Epithelial cell of proximal tubule (primary cell): ENCODE measurements around the gene PARVA. TPM values are rescaled to one million over a fixed set of nuclear protein-coding genes. Genes with fewer than 3 reads are reported as not detected.
"Not testable (repeated sequence)": the region's sequence is repeated elsewhere in the genome, so short reads cannot be mapped to it uniquely, and the experiment has no call there.

ENCODE experiments used
- DNase-seq: peaks from one replicate; pipeline ENCODE4 v3.0.0-alpha.2; 2011; ENCODE audit warnings: low read depth
- H3K4me3 ChIP-seq: 2 replicates; pipeline ENCODE4 v1.5.1; 2011; ENCODE audit warnings: low read depth, mild to moderate bottlenecking, low read length
- total RNA-seq: library from RNA; depleted of rRNA; stranded (reverse); fragments of >200 nt; gene quantifications from 2 replicates; pipeline ENCODE4 v1.2.3, GENCODE V29; 2015
- TF ChIP-seq, protein P1 (sequence below): conservative IDR thresholded peaks from 2 replicates; pipeline ENCODE4 v1.5.1; 2012; ENCODE audit warnings: low read depth, mild to moderate bottlenecking, low read length

Gene PARVA
- total RNA-seq, 1 donor from 2014 or later, result 32.6 TPM

GRCh38 chr11:12362857-12363256 is 14.5 kb upstream of the PARVA start:
- no peak for DNase-seq
- TF ChIP-seq, protein P1, sequence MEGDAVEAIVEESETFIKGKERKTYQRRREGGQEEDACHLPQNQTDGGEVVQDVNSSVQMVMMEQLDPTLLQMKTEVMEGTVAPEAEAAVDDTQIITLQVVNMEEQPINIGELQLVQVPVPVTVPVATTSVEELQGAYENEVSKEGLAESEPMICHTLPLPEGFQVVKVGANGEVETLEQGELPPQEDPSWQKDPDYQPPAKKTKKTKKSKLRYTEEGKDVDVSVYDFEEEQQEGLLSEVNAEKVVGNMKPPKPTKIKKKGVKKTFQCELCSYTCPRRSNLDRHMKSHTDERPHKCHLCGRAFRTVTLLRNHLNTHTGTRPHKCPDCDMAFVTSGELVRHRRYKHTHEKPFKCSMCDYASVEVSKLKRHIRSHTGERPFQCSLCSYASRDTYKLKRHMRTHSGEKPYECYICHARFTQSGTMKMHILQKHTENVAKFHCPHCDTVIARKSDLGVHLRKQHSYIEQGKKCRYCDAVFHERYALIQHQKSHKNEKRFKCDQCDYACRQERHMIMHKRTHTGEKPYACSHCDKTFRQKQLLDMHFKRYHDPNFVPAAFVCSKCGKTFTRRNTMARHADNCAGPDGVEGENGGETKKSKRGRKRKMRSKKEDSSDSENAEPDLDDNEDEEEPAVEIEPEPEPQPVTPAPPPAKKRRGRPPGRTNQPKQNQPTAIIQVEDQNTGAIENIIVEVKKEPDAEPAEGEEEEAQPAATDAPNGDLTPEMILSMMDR, result no peak
- no peak overlapping the region for H3K4me3 ChIP-seq

GRCh38 chr11:12363373-12363772 is 14.0 kb upstream of the PARVA start:
- no peak overlapping the region for H3K4me3 ChIP-seq
- TF ChIP-seq, protein P1, result no peak
- no peak for DNase-seq

- not testable (repeated sequence) for DNase-seq, H3K4me3 ChIP-seq
Observed at GRCh38 chr11:12365965-12366575, 11.3 kb upstream of the PARVA start.

DNA sequence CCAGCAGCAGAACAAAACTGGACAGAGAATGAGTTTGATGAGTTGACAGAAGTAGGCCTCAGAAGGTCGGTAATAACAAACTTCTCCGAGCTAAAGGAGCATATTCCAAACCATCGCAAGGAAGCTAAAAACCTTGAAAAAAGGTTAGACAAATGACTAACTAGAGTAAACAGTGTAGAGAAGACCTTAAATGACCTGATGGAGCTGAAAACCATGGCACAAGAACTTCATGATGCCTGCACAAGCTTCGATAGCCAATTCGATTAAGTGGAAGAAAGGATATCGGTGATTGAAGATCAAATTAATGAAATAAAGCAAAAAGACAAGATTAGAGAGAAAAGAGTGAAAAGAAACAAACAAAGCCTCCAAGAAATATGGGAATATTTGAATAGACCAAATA is 10.3 kb upstream of the PARVA start:
- DNase-seq, H3K4me3 ChIP-seq: not testable (repeated sequence)

DNA sequence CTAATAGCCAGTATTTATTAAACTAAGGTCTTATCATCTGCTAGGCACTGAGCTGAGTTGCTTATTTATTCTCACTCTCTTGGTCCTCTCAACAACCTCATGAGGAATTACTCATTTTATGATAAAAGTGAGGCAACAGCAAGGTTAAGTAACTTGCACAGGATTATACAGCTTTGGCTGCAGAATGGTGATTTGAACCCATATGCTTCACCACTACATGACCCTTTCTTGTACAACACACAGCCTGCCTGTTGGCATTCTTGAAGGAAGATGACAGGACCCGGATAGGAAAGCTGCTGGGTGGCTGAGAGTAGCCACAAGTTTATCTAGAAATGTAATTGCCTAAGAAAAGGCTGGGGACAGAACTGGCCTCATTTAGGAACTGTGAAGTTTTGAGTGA is 5.3 kb upstream of the PARVA start:
- TF ChIP-seq, protein P1, result no peak
- no peak for DNase-seq
- no peak overlapping the region for H3K4me3 ChIP-seq

DNA sequence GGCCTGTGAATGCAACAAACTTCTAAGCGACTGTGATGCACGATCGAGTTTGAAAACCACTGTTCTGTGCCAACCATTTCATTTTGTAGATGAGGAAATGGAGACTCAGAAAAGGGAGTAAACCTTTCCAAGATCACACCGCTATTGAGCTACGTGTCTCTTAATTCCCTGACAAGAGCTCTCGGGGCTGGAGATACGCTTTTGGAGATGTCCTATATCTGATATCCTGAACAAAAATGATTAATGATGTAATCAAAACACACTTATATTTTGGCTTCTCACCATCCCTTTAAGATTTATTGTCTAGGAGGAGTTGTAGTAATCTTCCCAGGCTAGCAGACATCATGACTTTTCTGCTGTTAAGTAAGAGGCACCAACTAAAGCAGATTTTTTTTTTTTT is 1.7 kb upstream of the PARVA start:
- TF ChIP-seq, protein P1, result no peak
- no peak for DNase-seq
- no peak overlapping the region for H3K4me3 ChIP-seq

DNA sequence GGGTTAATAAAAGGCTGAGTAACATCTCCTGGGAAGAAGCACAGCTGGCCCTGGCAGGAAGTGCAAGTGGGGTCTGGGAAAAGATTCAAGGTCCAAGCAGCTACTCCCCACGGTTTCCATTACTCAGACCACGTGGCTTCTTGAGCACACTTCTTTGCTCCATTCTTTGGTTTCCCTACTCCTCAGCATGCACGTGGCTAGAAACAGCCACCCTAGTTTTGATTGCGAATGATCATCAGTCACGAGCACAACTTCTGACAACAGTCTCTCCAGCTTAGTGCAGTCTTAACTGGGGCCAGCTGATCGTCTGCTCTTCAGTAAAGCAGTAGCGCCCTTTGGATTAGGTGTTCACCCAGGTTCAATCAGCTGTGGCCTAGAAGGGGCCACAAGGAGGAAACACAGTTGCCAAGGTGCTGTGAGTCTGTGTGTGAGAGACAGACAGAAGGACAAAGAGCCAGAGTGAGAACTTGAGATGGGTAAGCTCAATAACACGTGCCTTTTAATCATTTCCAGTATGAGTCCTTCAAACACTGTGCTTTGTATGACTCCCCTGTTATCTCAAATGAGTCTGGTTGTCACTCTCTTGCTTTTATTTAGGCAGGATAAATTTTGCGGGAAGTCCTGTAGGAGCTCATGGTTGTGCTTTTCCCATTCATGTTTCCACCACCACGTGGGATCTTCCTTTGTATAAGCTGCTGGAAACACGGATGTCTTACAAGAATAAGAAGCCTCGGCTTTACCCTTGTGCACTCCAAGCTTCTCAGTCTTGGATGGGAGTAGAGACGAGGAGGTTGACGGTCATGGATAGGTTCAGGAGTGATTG is 901 bp upstream of the PARVA start:
- H3K4me3 ChIP-seq, result no peak overlapping the region
- TF ChIP-seq, protein P1, result no peak
- DNase-seq, result peak; percentile 16
